ENCODE results near the gene CPD. TPM values are rescaled to one million over a fixed set of nuclear protein-coding genes. Genes with fewer than 3 reads are reported as not detected.

The CPD gene
- total RNA-seq, 2 donors from 2014 or later = 46.5 to 46.8 TPM

DNA sequence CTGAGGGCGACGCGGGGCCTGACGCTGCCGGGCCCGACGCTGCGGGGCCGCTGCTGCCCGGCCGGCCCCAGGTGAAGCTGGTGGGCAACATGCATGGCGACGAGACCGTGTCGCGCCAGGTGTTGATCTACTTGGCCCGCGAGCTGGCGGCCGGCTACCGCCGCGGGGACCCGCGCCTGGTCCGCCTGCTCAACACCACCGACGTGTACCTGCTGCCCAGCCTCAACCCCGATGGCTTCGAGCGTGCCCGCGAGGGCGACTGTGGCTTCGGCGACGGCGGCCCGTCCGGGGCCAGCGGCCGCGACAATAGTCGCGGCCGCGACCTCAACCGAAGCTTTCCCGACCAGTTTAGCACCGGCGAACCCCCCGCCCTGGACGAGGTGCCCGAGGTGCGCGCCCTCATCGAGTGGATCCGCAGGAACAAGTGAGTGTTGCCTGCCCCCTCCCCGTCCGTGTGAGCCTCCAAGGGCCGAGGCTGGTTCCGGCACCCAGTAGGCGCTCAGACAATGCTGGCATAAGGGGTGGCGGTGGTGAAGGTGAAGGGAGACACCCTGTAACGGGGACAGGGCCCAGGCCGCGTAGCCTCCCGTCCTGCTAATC lies 676 bp downstream of the CPD start:
- Mint-ChIP-seq H3K4me3 (peak overlapping the region; percentile 78 to 94), H3K9me3 (no peaks in the 10 kb centered on the region), H3K36me3 (ENCODE audit: insufficient read depth in 2 of 2) (peaks cover 0 to 4% of the 10 kb centered on the region in 2 donors), H3K27me3 (ENCODE audit: low read depth) (no peaks in the 10 kb centered on the region), H3K4me1 (ENCODE audit: low read depth) (peaks cover 79% of the 10 kb centered on the region), H3K27ac (no peak overlapping the region)
- DNase-seq (peak; percentile 42 to 43), ATAC-seq (replicated peaks in 1 of 2) (peak; percentile 10 to 16)

DNA sequence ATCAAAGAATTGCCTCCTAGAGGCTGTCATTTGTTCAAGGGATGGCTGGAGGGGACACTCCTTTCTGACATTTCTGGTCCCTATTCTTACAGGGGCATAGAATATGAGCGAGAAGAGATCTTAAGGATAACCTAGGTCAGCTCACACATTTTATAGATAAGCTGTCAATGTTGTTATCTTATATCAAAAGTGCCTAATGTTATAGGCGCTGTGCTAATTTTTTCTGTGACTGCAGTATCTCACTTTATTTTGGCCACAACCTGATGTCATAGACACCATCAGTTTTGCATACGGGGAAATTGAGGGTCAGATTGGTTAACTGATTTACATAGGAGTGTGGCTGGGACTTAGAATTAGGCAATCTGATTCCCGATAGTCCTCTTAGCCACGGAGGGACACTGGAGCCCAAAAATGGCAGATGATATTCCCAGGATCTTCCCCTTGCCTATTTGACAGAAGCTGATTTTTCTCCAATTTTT lies 1.2 kb downstream of the CPD start:
- Mint-ChIP-seq H3K9me3 (no peaks in the 10 kb centered on the region), H3K27me3 (ENCODE audit: low read depth) (no peaks in the 10 kb centered on the region), H3K36me3 (ENCODE audit: insufficient read depth in 2 of 2) (peaks cover 0 to 8% of the 10 kb centered on the region in 2 donors), H3K4me1 (ENCODE audit: low read depth) (peaks cover 79% of the 10 kb centered on the region), H3K4me3 (peak overlapping the region; percentile 78 to 94), H3K27ac (peak overlapping the region; percentile 33)
- DNase-seq = peak in 1 of 2 donors; percentile 32
- ATAC-seq (replicated peaks in 1 of 2) = peak in 1 of 2 donors; percentile 22

DNA sequence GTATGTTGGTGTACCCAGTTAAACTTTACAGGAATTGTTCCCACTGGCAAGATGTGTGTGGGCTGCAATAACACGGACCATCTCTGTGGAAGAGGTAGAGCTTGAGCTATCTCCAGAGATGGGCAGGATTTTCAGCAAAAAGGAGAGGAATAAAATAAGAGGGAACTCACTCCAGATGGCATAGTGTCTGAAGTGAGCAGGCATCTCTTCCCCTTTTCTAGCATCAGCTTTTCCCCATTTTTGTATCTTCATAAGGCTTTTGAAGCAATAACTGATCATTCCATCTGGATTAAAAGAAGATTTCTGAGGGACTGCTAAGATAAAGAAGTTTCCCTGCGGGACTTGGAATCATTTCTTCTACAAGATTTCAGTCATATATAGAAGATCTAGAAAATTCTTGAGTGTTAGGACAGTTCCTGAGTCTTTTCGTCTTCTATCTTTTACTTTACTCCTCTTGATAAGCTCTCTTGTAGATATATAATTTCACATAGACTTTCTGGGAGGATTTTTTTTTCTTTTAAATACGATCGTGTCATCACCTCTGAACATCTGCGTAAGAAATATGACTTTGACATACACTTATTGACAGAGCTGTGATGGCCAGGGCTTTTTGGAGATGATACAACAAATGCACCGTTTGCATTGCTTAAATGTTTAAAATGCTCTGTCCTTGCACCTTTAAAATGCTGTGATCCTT lies 2.1 kb downstream of the CPD start:
- ATAC-seq (replicated peaks in 1 of 2) = no peak
- no peaks in the 10 kb centered on the region for H3K27me3 Mint-ChIP-seq (ENCODE audit: low read depth)
- no peak overlapping the region for H3K27ac Mint-ChIP-seq
- H3K9me3 Mint-ChIP-seq = no peaks in the 10 kb centered on the region
- H3K4me3 Mint-ChIP-seq = peak overlapping the region; percentile 78 to 94
- DNase-seq = no peak
- peaks cover 4 to 13% of the 10 kb centered on the region in 2 donors for H3K36me3 Mint-ChIP-seq (ENCODE audit: insufficient read depth in 2 of 2)
- peaks cover 77% of the 10 kb centered on the region for H3K4me1 Mint-ChIP-seq (ENCODE audit: low read depth)

DNA sequence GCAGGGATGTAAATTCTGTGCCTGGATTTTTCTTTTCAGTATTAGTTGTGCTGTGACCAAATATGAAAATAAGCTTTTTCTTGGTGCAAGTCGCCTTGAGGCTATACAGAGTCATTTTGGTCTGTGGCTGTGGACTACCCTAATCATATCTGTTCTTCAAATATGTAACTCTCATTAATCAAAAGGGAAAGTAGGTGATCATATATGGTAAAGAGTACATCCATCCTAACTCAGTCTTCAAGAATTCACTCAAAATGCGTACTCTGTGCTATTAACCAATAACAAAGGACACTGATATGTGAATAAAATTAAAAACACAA lies 2.6 kb downstream of the CPD start:
- no peaks in the 10 kb centered on the region for H3K27me3 Mint-ChIP-seq (ENCODE audit: low read depth)
- H3K4me1 Mint-ChIP-seq (ENCODE audit: low read depth) = peaks cover 72% of the 10 kb centered on the region
- no peak overlapping the region for H3K27ac Mint-ChIP-seq
- ATAC-seq (replicated peaks in 1 of 2) = peak in 1 of 2 donors; percentile 5
- peaks cover 4 to 17% of the 10 kb centered on the region in 2 donors for H3K36me3 Mint-ChIP-seq (ENCODE audit: insufficient read depth in 2 of 2)
- no peaks in the 10 kb centered on the region for H3K9me3 Mint-ChIP-seq
- peak overlapping the region; percentile 78 to 94 for H3K4me3 Mint-ChIP-seq
- DNase-seq = no peak

DNA sequence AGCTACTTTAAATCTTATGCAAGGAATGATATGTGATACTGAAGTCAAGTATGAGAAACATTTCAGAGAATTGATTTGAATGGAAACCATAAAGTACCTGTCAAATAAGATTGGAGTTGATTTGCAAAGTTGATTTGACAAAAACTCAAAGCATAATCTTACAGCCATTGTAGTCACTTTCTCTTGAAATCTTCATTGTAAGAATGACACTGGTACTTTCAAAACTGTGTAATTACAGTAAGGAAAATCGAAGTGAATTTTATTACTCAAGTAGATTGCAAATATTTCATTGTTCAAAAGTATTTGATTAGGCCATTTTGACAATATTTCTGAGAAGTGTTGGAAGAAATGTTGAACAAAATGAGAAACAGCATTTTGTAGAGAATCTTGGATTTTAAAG lies 3.6 kb downstream of the CPD start:
- ATAC-seq (replicated peaks in 1 of 2) (no peak), DNase-seq (no peak)
- Mint-ChIP-seq H3K9me3 (no peaks in the 10 kb centered on the region), H3K4me1 (ENCODE audit: low read depth) (peaks cover 61% of the 10 kb centered on the region), H3K27me3 (ENCODE audit: low read depth) (no peaks in the 10 kb centered on the region), H3K4me3 (peak overlapping the region in 1 of 2 donors; percentile 66), H3K27ac (no peak overlapping the region), H3K36me3 (ENCODE audit: insufficient read depth in 2 of 2) (peaks cover 4 to 20% of the 10 kb centered on the region in 2 donors)

DNA sequence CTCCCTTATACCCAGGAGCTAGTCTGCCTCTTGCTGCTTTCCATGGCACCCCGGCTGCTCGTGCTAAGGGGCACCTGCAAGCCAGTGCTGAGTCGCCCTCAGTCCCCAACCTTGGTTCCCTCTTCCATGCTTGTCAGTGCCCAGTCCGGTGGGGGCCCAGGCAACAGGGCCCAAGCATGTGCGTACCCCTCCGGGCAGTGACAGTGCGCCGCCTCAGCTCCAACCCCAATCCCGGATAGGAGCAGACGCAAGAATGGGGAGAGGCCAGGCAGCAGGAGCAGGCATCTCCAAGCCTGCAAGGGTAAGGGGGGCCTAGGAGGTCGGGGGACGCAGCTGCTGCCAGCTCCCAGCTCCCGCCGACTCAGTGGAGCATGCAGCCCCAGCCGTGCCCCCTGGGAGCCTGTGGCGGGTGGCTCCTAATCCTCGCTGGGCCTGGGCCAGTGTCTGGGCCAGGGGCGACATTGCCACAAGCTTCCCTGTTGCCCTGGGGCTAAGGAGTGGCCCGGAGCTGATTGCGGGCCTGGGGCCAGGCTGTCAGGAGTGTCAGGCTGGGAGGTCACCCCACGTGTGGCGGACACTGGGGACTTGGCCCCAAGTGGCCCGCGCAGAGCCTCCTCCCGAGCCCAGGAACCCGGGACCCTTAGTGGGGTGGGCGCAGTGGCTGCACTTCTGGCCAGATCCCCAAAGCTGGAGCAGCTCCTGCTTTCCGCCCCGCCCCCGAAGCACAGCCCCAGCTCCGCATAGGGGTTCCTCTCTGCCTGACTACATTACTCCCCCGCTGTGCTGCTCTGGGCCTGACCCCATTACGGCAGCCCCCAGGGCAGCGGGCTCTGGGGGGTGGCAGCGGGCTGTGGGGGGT lies 9.8 kb downstream of the CPD start:
- Mint-ChIP-seq H3K27ac (no peak overlapping the region), H3K4me3 (no peak overlapping the region), H3K9me3 (no peaks in the 10 kb centered on the region), H3K36me3 (ENCODE audit: insufficient read depth in 2 of 2) (peaks cover 7 to 23% of the 10 kb centered on the region in 2 donors), H3K4me1 (ENCODE audit: low read depth) (peaks cover 9% of the 10 kb centered on the region), H3K27me3 (ENCODE audit: low read depth) (no peaks in the 10 kb centered on the region)
- ATAC-seq (replicated peaks in 1 of 2) = no peak
- no peak for DNase-seq

DNA sequence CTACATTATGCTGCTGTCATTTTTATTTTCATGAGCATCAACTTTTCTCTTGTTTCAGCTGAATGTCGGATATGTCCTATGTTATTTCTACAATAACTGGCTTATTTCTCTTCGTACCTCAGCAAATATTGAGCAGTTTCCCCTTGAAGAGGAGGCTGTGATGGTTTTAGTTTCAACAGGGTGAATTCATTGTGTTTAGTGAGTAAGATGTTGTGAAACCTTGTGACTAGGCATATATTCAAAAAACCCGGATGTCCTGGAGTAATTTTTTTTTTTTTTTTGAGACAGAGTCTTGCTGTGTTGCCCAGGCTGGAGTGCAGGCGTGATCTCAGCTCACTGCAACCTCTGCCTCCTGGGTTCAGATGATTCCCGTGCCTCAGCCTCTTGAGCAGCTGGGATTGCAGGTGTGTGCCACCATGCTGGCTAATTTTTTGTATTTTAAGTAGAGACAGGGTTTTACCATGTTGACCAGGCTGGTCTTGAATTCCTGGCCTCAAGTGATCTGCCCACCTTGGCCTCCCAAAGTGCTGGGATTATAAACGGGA lies 11.1 kb downstream of the CPD start:
- ATAC-seq (replicated peaks in 1 of 2) (no peak), DNase-seq (no peak)
- Mint-ChIP-seq H3K4me1 (ENCODE audit: low read depth) (peaks cover 7% of the 10 kb centered on the region), H3K9me3 (no peaks in the 10 kb centered on the region), H3K27ac (no peak overlapping the region), H3K4me3 (no peak overlapping the region), H3K27me3 (ENCODE audit: low read depth) (no peaks in the 10 kb centered on the region), H3K36me3 (ENCODE audit: insufficient read depth in 2 of 2) (peaks cover 7 to 20% of the 10 kb centered on the region in 2 donors)

DNA sequence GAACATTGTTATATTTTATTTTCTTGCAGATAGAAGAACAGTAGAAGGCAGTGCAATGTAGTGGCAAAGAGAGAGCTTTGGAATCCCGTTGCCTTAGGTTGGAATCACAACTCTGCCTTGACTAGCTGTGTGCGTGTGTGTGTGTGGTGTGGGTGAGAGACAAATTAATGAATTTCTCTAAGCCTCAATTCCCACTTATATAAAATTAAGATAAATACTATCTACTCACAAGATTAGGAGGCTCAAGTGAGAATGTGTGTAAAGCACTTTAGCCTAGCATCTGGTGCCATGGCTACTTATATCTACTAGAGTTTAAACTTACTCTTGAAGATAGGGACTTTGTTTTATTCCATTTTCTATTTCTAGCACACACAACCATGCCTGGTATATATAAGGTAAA lies 12.8 kb downstream of the CPD start:
- H3K4me1 Mint-ChIP-seq (ENCODE audit: low read depth) = peaks cover 7% of the 10 kb centered on the region
- no peak overlapping the region for H3K27ac Mint-ChIP-seq
- no peaks in the 10 kb centered on the region for H3K9me3 Mint-ChIP-seq
- DNase-seq (no peak), ATAC-seq (replicated peaks in 1 of 2) (no peak)
- no peak overlapping the region for H3K4me3 Mint-ChIP-seq
- peaks cover 4 to 8% of the 10 kb centered on the region in 2 donors for H3K36me3 Mint-ChIP-seq (ENCODE audit: insufficient read depth in 2 of 2)
- no peaks in the 10 kb centered on the region for H3K27me3 Mint-ChIP-seq (ENCODE audit: low read depth)

DNA sequence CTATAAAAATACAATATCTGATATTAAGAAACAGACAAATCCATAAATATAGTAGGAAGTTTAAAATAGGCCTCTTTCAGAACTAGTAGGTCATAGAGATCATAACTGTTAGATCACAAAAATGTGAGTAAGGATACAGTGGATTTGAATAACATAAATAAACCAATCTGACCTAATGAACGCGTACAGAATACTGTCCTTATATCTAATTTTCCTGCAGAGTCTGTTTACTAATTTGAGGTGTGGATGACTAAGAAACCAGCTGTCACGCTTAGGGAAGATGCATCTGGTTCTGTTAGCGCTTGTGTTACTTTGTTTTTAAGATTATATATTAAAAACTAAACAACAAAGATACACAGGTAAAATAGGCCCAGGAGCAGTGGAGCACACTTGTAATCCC lies 14.8 kb downstream of the CPD start:
- Mint-ChIP-seq H3K9me3 (no peaks in the 10 kb centered on the region), H3K27ac (peak overlapping the region; percentile 35), H3K4me3 (no peak overlapping the region), H3K27me3 (ENCODE audit: low read depth) (no peaks in the 10 kb centered on the region), H3K36me3 (ENCODE audit: insufficient read depth in 2 of 2) (peaks cover 4 to 7% of the 10 kb centered on the region in 2 donors), H3K4me1 (ENCODE audit: low read depth) (peaks cover 7% of the 10 kb centered on the region)
- ATAC-seq (replicated peaks in 1 of 2) (no peak), DNase-seq (no peak)

DNA sequence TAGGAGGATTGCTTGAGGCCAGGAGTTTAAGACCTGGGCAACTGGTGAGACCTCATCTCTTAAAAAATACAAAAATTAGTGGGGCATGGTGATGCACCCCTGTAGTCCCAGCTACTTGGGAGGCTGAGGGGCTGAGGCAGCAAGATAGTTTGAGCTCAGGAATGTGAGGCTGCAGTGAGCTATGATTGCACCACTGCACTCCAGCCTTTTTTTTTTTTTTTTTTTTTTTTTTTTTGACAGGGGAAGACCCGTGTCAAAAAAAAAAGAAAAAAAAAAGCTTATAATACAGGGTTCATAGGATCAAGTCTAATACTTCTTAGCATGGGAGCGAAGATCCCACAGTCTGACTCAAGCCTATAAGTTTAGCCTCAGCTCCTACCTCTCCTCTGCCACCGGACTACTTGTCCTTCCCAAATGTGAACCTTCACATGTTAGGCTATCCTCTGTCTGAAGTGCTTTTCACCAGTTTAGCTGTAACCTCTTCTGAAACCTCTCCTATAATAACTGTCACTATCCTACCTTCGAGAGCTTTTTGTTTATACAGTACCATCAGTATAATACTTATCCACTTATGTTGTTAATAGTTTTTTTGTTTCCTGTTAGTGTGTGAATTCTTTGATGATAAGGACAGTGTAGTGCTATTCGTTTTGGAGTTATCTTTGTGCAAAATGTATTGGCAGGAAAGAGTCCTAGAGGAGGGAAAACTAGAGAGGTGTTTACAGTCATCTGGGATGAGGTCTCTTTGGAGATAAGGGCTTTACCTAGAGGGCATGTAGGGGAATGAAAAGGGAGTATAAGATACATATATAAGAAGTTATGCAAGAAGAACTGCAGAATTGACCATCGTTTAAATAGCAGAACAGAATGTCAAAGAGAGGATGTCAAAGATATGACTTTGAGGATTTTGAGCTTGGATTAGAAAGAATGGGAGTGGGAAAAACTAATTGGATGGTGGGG lies 15.5 kb downstream of the CPD start:
- peaks cover 7% of the 10 kb centered on the region for H3K4me1 Mint-ChIP-seq (ENCODE audit: low read depth)

DNA sequence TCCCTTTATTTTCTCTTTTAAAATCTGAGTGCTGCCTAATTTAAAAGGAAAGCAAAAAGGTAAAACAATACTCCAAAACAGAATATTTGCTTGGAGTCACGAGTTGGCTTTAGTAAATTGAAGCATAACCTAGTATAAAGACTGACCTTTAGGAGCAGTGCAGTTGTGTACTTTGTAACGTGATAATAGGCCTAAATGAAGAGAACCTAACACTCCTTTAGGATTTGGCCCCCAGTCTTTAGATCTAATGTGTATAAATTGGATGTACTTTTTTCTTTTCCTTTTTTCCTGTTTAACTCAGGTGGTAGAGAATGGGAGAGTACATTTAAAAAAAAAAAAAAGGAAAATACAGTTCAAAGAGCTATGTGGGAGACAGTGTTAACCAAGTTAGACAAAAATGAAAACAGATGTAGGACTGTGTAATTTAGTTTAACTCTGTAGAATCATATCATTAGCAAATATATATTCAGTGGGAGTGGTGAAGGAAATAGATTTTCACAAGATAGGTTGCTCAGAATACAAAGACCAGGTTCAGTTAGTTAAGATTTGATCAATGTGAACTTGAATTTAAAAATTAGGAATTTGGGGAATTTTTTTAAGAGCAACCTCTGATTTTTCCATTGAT lies 16.8 kb downstream of the CPD start:
- Mint-ChIP-seq H3K9me3 (no peaks in the 10 kb centered on the region), H3K4me1 (ENCODE audit: low read depth) (peaks cover 7% of the 10 kb centered on the region), H3K4me3 (no peak overlapping the region), H3K27me3 (ENCODE audit: low read depth) (no peaks in the 10 kb centered on the region), H3K36me3 (ENCODE audit: insufficient read depth in 2 of 2) (peaks cover 2 to 3% of the 10 kb centered on the region in 2 donors), H3K27ac (no peak overlapping the region)
- no peak for DNase-seq
- ATAC-seq (replicated peaks in 1 of 2) = no peak

More for the DNA sequence above, 15.5 kb downstream of the CPD start:
- no peaks in the 10 kb centered on the region for H3K27me3 Mint-ChIP-seq (ENCODE audit: low read depth)
- no peaks in the 10 kb centered on the region for H3K9me3 Mint-ChIP-seq
- ATAC-seq (replicated peaks in 1 of 2) (no peak), DNase-seq (no peak)
- H3K4me3 Mint-ChIP-seq = no peak overlapping the region
- no peak overlapping the region for H3K27ac Mint-ChIP-seq
- peaks cover 4 to 7% of the 10 kb centered on the region in 2 donors for H3K36me3 Mint-ChIP-seq (ENCODE audit: insufficient read depth in 2 of 2)

DNA sequence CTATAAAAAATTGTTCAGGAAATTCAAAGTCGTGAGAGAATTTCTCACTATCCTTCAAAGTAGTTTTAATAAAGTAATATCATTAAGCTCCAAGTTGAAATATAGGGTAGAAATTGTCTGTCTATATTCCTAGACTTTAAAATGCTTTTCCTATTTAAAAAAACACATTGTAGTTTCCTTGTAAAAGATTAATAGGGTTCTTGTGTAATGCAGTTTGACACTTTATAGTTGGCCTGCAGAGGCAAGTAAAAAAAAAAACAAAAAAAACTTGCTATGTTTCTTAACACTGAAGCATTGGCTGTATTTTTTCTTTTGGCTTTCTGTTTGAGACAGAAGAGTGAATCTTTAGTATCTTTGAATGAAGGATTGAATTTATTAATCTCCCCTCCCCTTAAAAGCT lies 17.4 kb downstream of the CPD start:
- H3K27me3 Mint-ChIP-seq (ENCODE audit: low read depth) = no peaks in the 10 kb centered on the region
- ATAC-seq (replicated peaks in 1 of 2) = no peak
- no peak for DNase-seq
- no peaks in the 10 kb centered on the region for H3K9me3 Mint-ChIP-seq
- peaks cover 9% of the 10 kb centered on the region for H3K4me1 Mint-ChIP-seq (ENCODE audit: low read depth)
- H3K27ac Mint-ChIP-seq = no peak overlapping the region
- no peak overlapping the region for H3K4me3 Mint-ChIP-seq
- peaks cover under 1 to 2% of the 10 kb centered on the region in 2 donors for H3K36me3 Mint-ChIP-seq (ENCODE audit: insufficient read depth in 2 of 2)
